GM12878 (cell line): ENCODE results near the gene ADISSP. TPM values are rescaled to one million over a fixed set of nuclear protein-coding genes. Genes with fewer than 3 reads are reported as not detected.

ENCODE experiments used
- ATAC-seq: fragments of 200-7000 bp; cut with Tn5 transposase; 3 replicates; pipeline ENCODE4 v1.9.1; 2020; ENCODE audit warnings: mild to moderate bottlenecking, moderate library complexity
- BruUV-seq: library from RNA; stranded (reverse); fragments of 400-500 nt; replicated peaks from 2 replicates; lab custom pipeline; 2021; lab: Mats Ljungman, UMichigan
- CTCF ChIA-PET: fragments of 300-600 bp; sonication (Branson Sonifier 250); formaldehyde crosslinking; extraction: SDS; loops from one replicate; lab custom pipeline; 2021; ENCODE audit warnings: inconsistent platforms; lab: Yijun Ruan, JAX
- POLR2A ChIA-PET: fragments of 350-600 bp; formaldehyde crosslinking; extraction: SDS; loops from one replicate; lab custom pipeline; 2021; ENCODE audit warnings: inconsistent platforms; lab: Charles Lee
- RAD21 ChIA-PET: fragments of 300-600 bp; sonication (Branson Sonifier 250); formaldehyde crosslinking; loops from one replicate; lab custom pipeline; 2023; ENCODE audit warnings: antibody characterized with exemption; ENCODE audit not compliant: unreplicated experiment; lab: Charles Lee
- SMC1A ChIA-PET: fragments of 300-600 bp; sonication (Branson Sonifier 250); formaldehyde crosslinking; loops from one replicate; lab custom pipeline; 2023; ENCODE audit not compliant: unreplicated experiment, uncharacterized antibody; lab: Charles Lee
- DNase-seq: peaks from one replicate; pipeline ENCODE4 v3.0.0-alpha.2; 2011; ENCODE audit warnings: low read depth, low spot score
- FAIRE-seq: peaks from 3 replicates; lab custom pipeline; 2011; peaks lifted over from hg19 to GRCh38; lab: Jason Lieb, UNC
- H2AFZ ChIP-seq: 2 replicates; pipeline ENCODE4 v1.6.0; 2011; ENCODE audit warnings: low read depth, low read length, control low read depth; ENCODE audit not compliant: control insufficient read depth
- H3K27ac ChIP-seq: 2 replicates; pipeline ENCODE4 v1.5.1; 2011; ENCODE audit warnings: control low read depth; ENCODE audit not compliant: control insufficient read depth, insufficient read depth
- H3K27me3 ChIP-seq, 2 experiments: replicated peaks in 1 of 2; 2 replicates each; pipeline versions ENCODE4 v1.6.0 to v1.6.1; 2011; ENCODE audit warnings: low read length in 1 of 2; ENCODE audit not compliant: control insufficient read depth in 2 of 2, insufficient read depth in 2 of 2
- H3K36me3 ChIP-seq, 2 experiments: 2 replicates each; pipeline ENCODE4 v1.5.1; 2011; ENCODE audit warnings: low read length in 1 of 2; ENCODE audit not compliant: control insufficient read depth in 2 of 2, insufficient read depth in 2 of 2
- H3K4me1 ChIP-seq: 2 replicates; pipeline ENCODE4 v1.6.1; 2011; ENCODE audit warnings: mild to moderate bottlenecking, low read length, moderate library complexity, mixed read lengths; ENCODE audit not compliant: control insufficient read depth, insufficient read depth
- H3K4me2 ChIP-seq: 2 replicates; pipeline ENCODE4 v1.6.0; 2011; ENCODE audit warnings: control low read depth; ENCODE audit not compliant: control insufficient read depth, insufficient read depth
- H3K4me3 ChIP-seq: fragments of 200-600 bp; sonication (generic); 2 replicates; pipeline ENCODE4 v1.5.1; 2016
- H3K79me2 ChIP-seq: 2 replicates; pipeline ENCODE4 v1.6.0; 2011; ENCODE audit warnings: low read length; ENCODE audit not compliant: control insufficient read depth, insufficient read depth
- H3K9ac ChIP-seq: 2 replicates; pipeline ENCODE4 v1.8.0; 2011; ENCODE audit warnings: low read length, control low read depth, mixed read lengths; ENCODE audit not compliant: control insufficient read depth, insufficient read depth
- H3K9me3 ChIP-seq: replicated peaks from 3 replicates; pipeline ENCODE4 v1.5.1; 2011; ENCODE audit warnings: mild to moderate bottlenecking, low read length; ENCODE audit not compliant: control insufficient read depth, insufficient read depth
- H4K20me1 ChIP-seq: 2 replicates; pipeline ENCODE4 v1.6.0; 2011; ENCODE audit not compliant: control insufficient read depth, insufficient read depth
- ASH2L ChIP-seq: fragments of 300-600, 200-600 bp; sonication (generic); IDR thresholded peaks from 2 replicates; pipeline ENCODE4 v1.6.1; 2017; ENCODE audit warnings: low read depth, mild to moderate bottlenecking, borderline replicate concordance
- BHLHE40 ChIP-seq, 2 experiments: fragments of 450-650 bp in 1 of 2; IDR thresholded peaks; 2 replicates each; pipeline ENCODE4 v1.6.1; 2011 to 2017; ENCODE audit warnings: low read depth in 2 of 2, borderline replicate concordance in 1 of 2, improper control_type of control experiment in 1 of 2, low read length in 1 of 2, mild to moderate bottlenecking in 1 of 2
- BMI1 ChIP-seq: fragments of 450-650 bp; IDR thresholded peaks from 2 replicates; pipeline ENCODE4 v1.6.1; 2016; ENCODE audit warnings: mild to moderate bottlenecking, moderate library complexity, borderline replicate concordance
- CBFB ChIP-seq: IDR thresholded peaks from 2 replicates; pipeline ENCODE4 v1.6.1; 2016; ENCODE audit warnings: antibody characterized with exemption, low read depth
- FOS ChIP-seq: IDR thresholded peaks from 3 replicates; pipeline ENCODE4 v1.6.1; 2011; ENCODE audit warnings: borderline replicate concordance; ENCODE audit not compliant: insufficient read length; ENCODE audit errors: extremely low read depth
- HDGF ChIP-seq: fragments of 450-650 bp; IDR thresholded peaks from 2 replicates; pipeline ENCODE4 v1.6.1; 2016; ENCODE audit warnings: antibody characterized with exemption
- IKZF1 ChIP-seq: fragments of 450-650 bp; conservative IDR thresholded peaks from 2 replicates; pipeline ENCODE4 v1.6.1; 2017; ENCODE audit warnings: antibody characterized with exemption, mild to moderate bottlenecking
- IKZF2 ChIP-seq, 2 experiments: fragments of 450-650 bp; IDR thresholded peaks; 2 replicates each; pipeline ENCODE4 v1.6.1; 2017; ENCODE audit warnings: mild to moderate bottlenecking in 2 of 2, moderate library complexity in 2 of 2
- KAT2A ChIP-seq: conservative IDR thresholded peaks from 2 replicates; pipeline ENCODE4 v1.6.1; 2011; ENCODE audit warnings: low read depth, low read length; ENCODE audit not compliant: control insufficient read depth
- POLR2AphosphoS2 ChIP-seq: IDR thresholded peaks from 2 replicates; pipeline ENCODE4 v1.6.1; 2011; ENCODE audit warnings: low read depth, mild to moderate bottlenecking, low read length, improper control_type of control experiment, moderate library complexity
- RB1 ChIP-seq: fragments of 450-650 bp; formaldehyde crosslinking; IDR thresholded peaks from 2 replicates; pipeline ENCODE4 v1.6.1; 2017; ENCODE audit warnings: mild to moderate bottlenecking, borderline replicate concordance
- RUNX3 ChIP-seq: IDR thresholded peaks from 2 replicates; pipeline ENCODE4 v1.6.1; 2012; ENCODE audit warnings: low read length, inconsistent platforms
- SPI1 ChIP-seq: IDR thresholded peaks from 2 replicates; pipeline ENCODE4 v1.6.1; 2011; ENCODE audit warnings: low read depth, mild to moderate bottlenecking, low read length, moderate library complexity, borderline replicate concordance; ENCODE audit not compliant: insufficient read depth
- STAT3 ChIP-seq: IDR thresholded peaks from 2 replicates; pipeline ENCODE4 v1.6.1; 2011; ENCODE audit warnings: low read depth, low read length, improper control_type of control experiment
- TARDBP ChIP-seq: IDR thresholded peaks from 2 replicates; pipeline ENCODE4 v1.6.1; 2016; ENCODE audit warnings: borderline replicate concordance
- YBX1 ChIP-seq: fragments of 450-650 bp; IDR thresholded peaks from 2 replicates; pipeline ENCODE4 v1.6.1; 2016; ENCODE audit warnings: antibody characterized with exemption
- WGBS: methylation state at CpG from one replicate; pipeline ENCODE4 v1.1.6; 2016; ENCODE audit warnings: low lambda C conversion rate; ENCODE audit not compliant: insufficient replicate concordance, insufficient coverage; ENCODE audit errors: missing lambda C conversion rate; 5-methylcytosine and 5-hydroxymethylcytosine counted together
- in situ Hi-C: fragments of 300-500 bp; cut with MboI; formaldehyde crosslinking; loops from 9 replicates; pipeline ENCODE4 v1.14.3; 2018; ENCODE audit warnings: mixed read lengths
- intact Hi-C: fragments of 100-400 bp; cut with micrococcal nuclease; formaldehyde crosslinking; loops from one replicate; pipeline ENCODE4 v1.14.2; 2022; ENCODE audit not compliant: unreplicated experiment
- polyA plus RNA-seq, 11 experiments: library from polyadenylated mRNA; depleted of rRNA in 4 of 11; unstranded in 6 of 11; stranded (reverse) in 5 of 11; fragments of >200 nt; fragmentation: Nextera tagmentation in 4 of 11; fragmentation: Illumina TruSeq in 1 of 11; extraction: Ambion mirVana in 4 of 11; extraction: Trizol in 1 of 11; gene quantifications; 1 replicate in 1 of 11; 2 replicates in 10 of 11; pipeline versions ENCODE4 v1.2.1 to v1.2.3, GENCODE V29; 2011 to 2016; ENCODE audit warnings: inconsistent platforms in 2 of 11, missing spikeins in 2 of 11, low read depth in 1 of 11
- total RNA-seq, 4 experiments: library from RNA; depleted of rRNA in 3 of 4; stranded (reverse); fragments of >200 nt in 3 of 4; fragmentation: Illumina TruSeq in 1 of 4; extraction: Trizol in 1 of 4; gene quantifications; 2 replicates each; pipeline versions ENCODE4 v1.2.1 to v1.2.3, GENCODE V29; 2013 to 2021
- TF ChIP-seq, protein P1 (sequence below): fragments of 450-650 bp; IDR thresholded peaks from 2 replicates; pipeline ENCODE4 v1.6.1; 2017; ENCODE audit warnings: mild to moderate bottlenecking, moderate library complexity
- TF ChIP-seq, protein P2 (sequence below): IDR thresholded peaks from 2 replicates; pipeline ENCODE4 v1.6.1; 2011; ENCODE audit warnings: low read depth, low read length, improper control_type of control experiment, borderline replicate concordance

The ADISSP gene
- total and polyA plus RNA-seq, 10 of the 15 experiments (the other 5 are each of a cell fraction or from before 2014, with no cell fraction given), result 0.80 to 96.3 (median 38.6) TPM

DNA sequence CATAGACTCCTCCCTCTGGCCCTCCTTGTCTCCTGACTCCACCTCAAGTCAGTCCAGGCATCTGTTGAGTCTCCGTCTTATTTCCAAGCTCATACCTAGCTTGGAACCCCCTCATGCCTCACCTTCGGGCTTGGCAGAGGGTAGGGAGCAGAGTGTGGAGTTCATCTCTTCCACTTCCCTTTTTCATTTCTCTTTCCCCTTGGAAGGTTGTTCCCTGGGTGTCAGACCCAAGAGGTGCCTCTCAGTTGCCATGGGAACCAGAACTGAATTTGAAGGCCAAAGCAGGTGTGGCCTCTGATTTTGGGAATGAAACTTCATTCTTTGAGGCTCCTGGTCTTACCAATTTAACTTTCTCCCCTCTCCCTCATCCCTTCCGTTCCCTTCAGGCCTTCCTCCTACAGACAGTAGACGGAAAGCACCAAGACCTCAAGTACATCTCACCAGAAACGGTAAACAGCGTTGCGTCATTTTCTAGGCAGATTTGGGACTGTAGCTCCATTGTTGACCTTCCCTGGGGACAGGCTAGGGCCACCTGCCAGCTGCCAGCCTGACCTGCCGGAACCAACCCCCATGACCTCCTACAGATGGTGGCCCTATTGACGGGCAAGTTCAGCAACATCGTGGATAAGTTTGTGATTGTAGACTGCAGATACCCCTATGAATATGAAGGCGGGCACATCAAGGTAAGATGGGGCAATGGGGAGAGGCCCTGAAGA, 35.1 kb upstream of the ADISSP start:
- Histone ChIP-seq H3K4me3 (no peak overlapping the region), H3K9me3 (no peaks in the 10 kb centered on the region), H3K36me3 (peaks cover 23 to 28% of the 10 kb centered on the region in 2 experiments), H3K27ac (no peak overlapping the region; the same call in 1 of the 2 replicates), H3K4me1 (peaks cover 33% of the 10 kb centered on the region), H4K20me1 (no peaks in the 10 kb centered on the region)
- intact Hi-C loops (no loop called here), in situ Hi-C loops (no loop called here)
- POLR2A ChIA-PET, result no interaction called here
- no TSS peak for BruUV-seq
- no peak for ATAC-seq
- CTCF ChIA-PET, result interaction anchor here (0.9 kb wide), 2 partner anchors 18 to 35 kb away, joined by 3 read pairs; partner anchors contain the start of gene ADISSP
- peak; percentile 74 for FAIRE-seq
- WGBS, result 71% methylated on average over 11 of the region's 11 CpGs
- TF ChIP-seq CBFB (no peak), SPI1 (peak; percentile 70), ASH2L (no peak), HDGF (no peak), RB1 (no peak), IKZF2 (IDR thresholded peaks at IDR 0.05) (0 out of 4 replicates have a peak, but pooled peaks of 1 of the 2 experiments have one; percentile 15), BMI1 (peak; percentile 78), YBX1 (no peak), TARDBP (no peak), KAT2A (no peak), FOS (no peak), STAT3 (no peak), IKZF1 (peak; percentile 37; the same call in 1 of the 2 replicates), POLR2AphosphoS2 (no peak), RUNX3 (no peak), BHLHE40 (IDR thresholded peaks at IDR 0.05; ENCODE audit: borderline replicate concordance in 1 of 2, low read depth in 2 of 2, low read length in 1 of 2) (no peak)
- TF ChIP-seq, protein P1, sequence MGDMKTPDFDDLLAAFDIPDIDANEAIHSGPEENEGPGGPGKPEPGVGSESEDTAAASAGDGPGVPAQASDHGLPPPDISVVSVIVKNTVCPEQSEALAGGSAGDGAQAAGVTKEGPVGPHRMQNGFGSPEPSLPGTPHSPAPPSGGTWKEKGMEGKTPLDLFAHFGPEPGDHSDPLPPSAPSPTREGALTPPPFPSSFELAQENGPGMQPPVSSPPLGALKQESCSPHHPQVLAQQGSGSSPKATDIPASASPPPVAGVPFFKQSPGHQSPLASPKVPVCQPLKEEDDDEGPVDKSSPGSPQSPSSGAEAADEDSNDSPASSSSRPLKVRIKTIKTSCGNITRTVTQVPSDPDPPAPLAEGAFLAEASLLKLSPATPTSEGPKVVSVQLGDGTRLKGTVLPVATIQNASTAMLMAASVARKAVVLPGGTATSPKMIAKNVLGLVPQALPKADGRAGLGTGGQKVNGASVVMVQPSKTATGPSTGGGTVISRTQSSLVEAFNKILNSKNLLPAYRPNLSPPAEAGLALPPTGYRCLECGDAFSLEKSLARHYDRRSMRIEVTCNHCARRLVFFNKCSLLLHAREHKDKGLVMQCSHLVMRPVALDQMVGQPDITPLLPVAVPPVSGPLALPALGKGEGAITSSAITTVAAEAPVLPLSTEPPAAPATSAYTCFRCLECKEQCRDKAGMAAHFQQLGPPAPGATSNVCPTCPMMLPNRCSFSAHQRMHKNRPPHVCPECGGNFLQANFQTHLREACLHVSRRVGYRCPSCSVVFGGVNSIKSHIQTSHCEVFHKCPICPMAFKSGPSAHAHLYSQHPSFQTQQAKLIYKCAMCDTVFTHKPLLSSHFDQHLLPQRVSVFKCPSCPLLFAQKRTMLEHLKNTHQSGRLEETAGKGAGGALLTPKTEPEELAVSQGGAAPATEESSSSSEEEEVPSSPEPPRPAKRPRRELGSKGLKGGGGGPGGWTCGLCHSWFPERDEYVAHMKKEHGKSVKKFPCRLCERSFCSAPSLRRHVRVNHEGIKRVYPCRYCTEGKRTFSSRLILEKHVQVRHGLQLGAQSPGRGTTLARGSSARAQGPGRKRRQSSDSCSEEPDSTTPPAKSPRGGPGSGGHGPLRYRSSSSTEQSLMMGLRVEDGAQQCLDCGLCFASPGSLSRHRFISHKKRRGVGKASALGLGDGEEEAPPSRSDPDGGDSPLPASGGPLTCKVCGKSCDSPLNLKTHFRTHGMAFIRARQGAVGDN, result no peak
- TF ChIP-seq, protein P2, sequence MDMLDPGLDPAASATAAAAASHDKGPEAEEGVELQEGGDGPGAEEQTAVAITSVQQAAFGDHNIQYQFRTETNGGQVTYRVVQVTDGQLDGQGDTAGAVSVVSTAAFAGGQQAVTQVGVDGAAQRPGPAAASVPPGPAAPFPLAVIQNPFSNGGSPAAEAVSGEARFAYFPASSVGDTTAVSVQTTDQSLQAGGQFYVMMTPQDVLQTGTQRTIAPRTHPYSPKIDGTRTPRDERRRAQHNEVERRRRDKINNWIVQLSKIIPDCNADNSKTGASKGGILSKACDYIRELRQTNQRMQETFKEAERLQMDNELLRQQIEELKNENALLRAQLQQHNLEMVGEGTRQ, result no peak
- TF ChIP-seq, all 136 proteins: peak for 4
- RAD21 ChIA-PET, result interaction anchor here (0.7 kb wide), 1 partner anchor 18 kb away, joined by 3 read pairs; no protein-coding TSS in a partner anchor
- Histone ChIP-seq H3K9ac (no peak overlapping the region), H2AFZ (no peak overlapping the region), H3K4me2 (peak overlapping the region; percentile 7; the same call in 1 of the 2 replicates), H3K27me3 (no peaks in the 10 kb centered on the region), H3K79me2 (peaks cover 7% of the 10 kb centered on the region)
- no peak for DNase-seq
- SMC1A ChIA-PET, result interaction anchor here (0.7 kb wide), 1 partner anchor 18 kb away, joined by 3 read pairs; the partner anchor contains the start of gene AP5S1
